SK-N-SH (cell line): ENCODE measurements around the gene TRAPPC8. TPM values are rescaled to one million over a fixed set of nuclear protein-coding genes. Genes with fewer than 3 reads are reported as not detected.
"Not testable (repeated sequence)": the region's sequence is repeated elsewhere in the genome, so short reads cannot be mapped to it uniquely, and the experiment has no call there.

Source experiments
- CTCF ChIA-PET: fragments of 300-600, 350-600 bp; formaldehyde crosslinking; extraction: SDS; loops from one replicate; lab custom pipeline; 2021; lab: Yijun Ruan, JAX
- POLR2A ChIA-PET: fragments of 350-600 bp; sonication (Branson Sonifier 250); formaldehyde crosslinking; extraction: SDS; loops from one replicate; lab custom pipeline; 2020; ENCODE audit warnings: antibody characterized with exemption, inconsistent platforms; lab: Yijun Ruan, JAX
- DNase-seq: peaks from one replicate; pipeline ENCODE4 v3.0.0; 2012
- H2AFZ ChIP-seq: fragments of 200-600 bp; sonication (generic); 2 replicates; pipeline ENCODE4 v1.8.1; 2016; ENCODE audit warnings: antibody characterized with exemption, mild to moderate bottlenecking, low read depth
- H3F3A ChIP-seq: fragments of 200-600 bp; sonication (generic); replicated peaks from 2 replicates; pipeline ENCODE3; 2016; ENCODE audit warnings: antibody characterized with exemption, mild to moderate bottlenecking; ENCODE audit not compliant: insufficient read depth
- H3K27ac ChIP-seq, 2 experiments: fragments of 200-500 bp in 1 of 2; fragments of 200-600 bp in 1 of 2; sonication (Bioruptor generic) in 1 of 2; sonication (generic), shearing (Covaris generic) in 1 of 2; 2 replicates each; pipeline versions ENCODE4 v1.5.1 to v1.6.1; 2014 to 2016; ENCODE audit warnings: low read depth in 2 of 2, inconsistent platforms in 1 of 2, low read length in 1 of 2, mild to moderate bottlenecking in 1 of 2, mixed read lengths in 1 of 2
- H3K27me3 ChIP-seq: fragments of 200-600 bp; sonication (generic), shearing (Covaris generic); 2 replicates; pipeline ENCODE4 v1.6.1; 2016; ENCODE audit warnings: mixed run types; ENCODE audit not compliant: insufficient read depth
- H3K36me3 ChIP-seq, 2 experiments: fragments of 200-500 bp in 1 of 2; fragments of 200-600 bp in 1 of 2; sonication (Bioruptor generic) in 1 of 2; sonication (generic) in 1 of 2; replicated peaks in 1 of 2; 2 replicates each; pipeline versions ENCODE3 to v1.5.1; 2014 to 2016; ENCODE audit warnings: low read length in 1 of 2, mild to moderate bottlenecking in 1 of 2; ENCODE audit not compliant: insufficient read depth in 2 of 2, control insufficient read depth in 1 of 2
- H3K4me1 ChIP-seq, 2 experiments: fragments of 200-500 bp in 1 of 2; fragments of 200-600 bp in 1 of 2; sonication (Bioruptor generic) in 1 of 2; sonication (generic), shearing (Covaris generic) in 1 of 2; 2 replicates each; pipeline versions ENCODE4 v1.5.1 to v1.6.1; 2014 to 2016; ENCODE audit warnings: low read depth in 1 of 2, low read length in 1 of 2, mixed run types in 1 of 2; ENCODE audit not compliant: insufficient read depth in 2 of 2, control insufficient read depth in 1 of 2
- H3K4me2 ChIP-seq: fragments of 200-600 bp; sonication (generic), shearing (Covaris generic); 2 replicates; pipeline ENCODE4 v1.6.1; 2017; ENCODE audit warnings: mixed run types
- H3K4me3 ChIP-seq, 2 experiments: fragments of 200-500 bp in 1 of 2; fragments of 200-600 bp in 1 of 2; sonication (Bioruptor generic) in 1 of 2; sonication (generic), shearing (Covaris generic) in 1 of 2; 2 replicates each; pipeline versions ENCODE4 v1.5.1 to v1.8.1; 2014 to 2016; ENCODE audit warnings: low read depth in 2 of 2, inconsistent platforms in 1 of 2, low read length in 1 of 2, mild to moderate bottlenecking in 1 of 2, mixed read lengths in 1 of 2, moderate library complexity in 1 of 2
- H3K79me2 ChIP-seq: fragments of 200-600 bp; sonication (generic); 2 replicates; pipeline ENCODE4 v1.8.1; 2017; ENCODE audit warnings: mild to moderate bottlenecking; ENCODE audit not compliant: insufficient read depth
- H3K9ac ChIP-seq: fragments of 200-600 bp; sonication (generic); 2 replicates; pipeline ENCODE4 v1.6.1; 2017; ENCODE audit warnings: mixed run types
- H3K9me2 ChIP-seq: fragments of 200-600 bp; sonication (generic); 2 replicates; pipeline ENCODE4 v1.6.1; 2017; ENCODE audit warnings: mixed run types
- H3K9me3 ChIP-seq: fragments of 200-600 bp; sonication (generic); 2 replicates; pipeline ENCODE4 v1.6.1; 2017; ENCODE audit warnings: mixed run types, mild to moderate bottlenecking, moderate library complexity
- H4K20me1 ChIP-seq: fragments of 200-600 bp; sonication (generic); 2 replicates; pipeline ENCODE4 v1.6.1; 2017; ENCODE audit warnings: mild to moderate bottlenecking, mixed run types; ENCODE audit not compliant: insufficient read depth
- CHD2 ChIP-seq: fragments of 150-350 bp; IDR thresholded peaks from 2 replicates; pipeline ENCODE4 v1.6.1; 2018; ENCODE audit warnings: low read length; ENCODE audit not compliant: partially characterized antibody
- ELF1 ChIP-seq: IDR thresholded peaks from 2 replicates; pipeline ENCODE4 v1.4.0; 2012
- EP300 ChIP-seq, 2 experiments: IDR thresholded peaks; 2 replicates each; pipeline versions ENCODE4 v1.4.0 to v1.6.1; 2012; ENCODE audit warnings: borderline replicate concordance in 1 of 2, low read depth in 1 of 2, low read length in 1 of 2
- FOSL2 ChIP-seq: IDR thresholded peaks from 2 replicates; pipeline ENCODE4 v1.4.0; 2012; ENCODE audit warnings: low read depth, mild to moderate bottlenecking, moderate library complexity, borderline replicate concordance
- FOXJ3 ChIP-seq: sonication (generic); formaldehyde crosslinking; IDR thresholded peaks from 2 replicates; pipeline ENCODE4 v1.5.1; 2020; ENCODE audit warnings: mild to moderate bottlenecking, missing genetic modification reagents
- FOXM1 ChIP-seq: IDR thresholded peaks from 2 replicates; pipeline ENCODE4 v1.4.0; 2012; ENCODE audit warnings: low read depth, mild to moderate bottlenecking
- GABPA ChIP-seq: IDR thresholded peaks from 2 replicates; pipeline ENCODE4 v1.4.0; 2012; ENCODE audit warnings: low read depth, mild to moderate bottlenecking
- MAX ChIP-seq: IDR thresholded peaks from 2 replicates; pipeline ENCODE4 v1.4.0; 2012; ENCODE audit warnings: low read depth
- MXI1 ChIP-seq: IDR thresholded peaks from 2 replicates; pipeline ENCODE4 v1.6.1; 2012; ENCODE audit warnings: mild to moderate bottlenecking, low read depth, low read length, improper control_type of control experiment
- PBX3 ChIP-seq: IDR thresholded peaks from 2 replicates; pipeline ENCODE4; 2012
- RAD21 ChIP-seq: IDR thresholded peaks from 2 replicates; pipeline ENCODE4 v1.6.1; 2012; ENCODE audit warnings: mild to moderate bottlenecking, low read length
- RCOR1 ChIP-seq: fragments of 150-350 bp; IDR thresholded peaks from 2 replicates; pipeline ENCODE4 v1.6.1; 2017; ENCODE audit warnings: antibody characterized with exemption, low read length
- RFX5 ChIP-seq: IDR thresholded peaks from 2 replicates; pipeline ENCODE4 v1.6.1; 2012; ENCODE audit warnings: mild to moderate bottlenecking, improper control_type of control experiment, low read length
- TAF1 ChIP-seq: IDR thresholded peaks from 2 replicates; pipeline ENCODE4 v1.6.1; 2012; ENCODE audit warnings: low read depth, mild to moderate bottlenecking, low read length, moderate library complexity, borderline replicate concordance
- USF2 ChIP-seq: fragments of 150-350 bp; IDR thresholded peaks from 2 replicates; pipeline ENCODE4 v1.6.1; 2017; ENCODE audit warnings: antibody characterized with exemption, low read length, low read depth, borderline replicate concordance
- WGBS: methylation state at CpG from one replicate; pipeline ENCODE4 v1.1.6; 2017; ENCODE audit warnings: low lambda C conversion rate; 5-methylcytosine and 5-hydroxymethylcytosine counted together
- polyA plus RNA-seq, 3 experiments: library from polyadenylated mRNA; depleted of rRNA; stranded (reverse); fragments of >200 nt; gene quantifications; 2 replicates each; pipeline ENCODE4 v1.2.3, GENCODE V29; 2012
- TF ChIP-seq, protein P1 (sequence below): IDR thresholded peaks from 2 replicates; pipeline ENCODE4 v1.6.1; 2012; ENCODE audit warnings: mild to moderate bottlenecking, low read depth, low read length, moderate library complexity

TRAPPC8 gene
- polyA plus RNA-seq, 1 of the 3 experiments (the other 2 are of a cell fraction), result 14.9 TPM

DNA sequence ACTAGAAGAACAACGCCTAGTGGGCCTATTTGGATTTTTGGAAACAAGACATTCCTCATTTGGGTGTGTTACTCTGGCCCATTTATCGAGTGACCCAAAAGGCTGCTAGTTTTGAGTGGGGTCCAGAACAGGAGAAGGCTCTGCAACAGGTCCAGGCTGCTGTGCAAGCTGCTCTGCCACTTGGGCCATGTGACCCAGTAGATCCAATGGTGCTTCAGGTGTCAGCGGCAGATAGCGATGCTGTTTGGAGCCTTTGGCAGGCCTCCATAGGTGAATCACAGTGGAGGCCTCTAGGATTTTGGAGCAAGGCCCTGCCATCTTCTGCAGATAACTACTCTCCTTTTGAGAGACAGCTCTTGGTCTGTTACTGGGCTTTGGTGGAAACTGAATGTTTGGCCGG is 143.7 kb downstream of the TRAPPC8 start:
- not testable (repeated sequence) for H4K20me1 ChIP-seq, H3K9me2 ChIP-seq, H2AFZ ChIP-seq, H3K4me1 ChIP-seq, H3K4me2 ChIP-seq, H3K4me3 ChIP-seq, H3K36me3 ChIP-seq, H3F3A ChIP-seq, H3K27me3 ChIP-seq, H3K27ac ChIP-seq, DNase-seq, H3K79me2 ChIP-seq, H3K9me3 ChIP-seq, H3K9ac ChIP-seq
- WGBS, result 54% methylated on average over 5 of the region's 5 CpGs
- ChIA-PET POLR2A (interaction anchor here (0.6 kb wide), 1 partner anchor 45 kb away, joined by 6 read pairs; no protein-coding TSS in a partner anchor), CTCF (interaction anchor here (1.4 kb wide), 1 partner anchor 12 kb away, joined by 4 read pairs; no protein-coding TSS in a partner anchor)

DNA sequence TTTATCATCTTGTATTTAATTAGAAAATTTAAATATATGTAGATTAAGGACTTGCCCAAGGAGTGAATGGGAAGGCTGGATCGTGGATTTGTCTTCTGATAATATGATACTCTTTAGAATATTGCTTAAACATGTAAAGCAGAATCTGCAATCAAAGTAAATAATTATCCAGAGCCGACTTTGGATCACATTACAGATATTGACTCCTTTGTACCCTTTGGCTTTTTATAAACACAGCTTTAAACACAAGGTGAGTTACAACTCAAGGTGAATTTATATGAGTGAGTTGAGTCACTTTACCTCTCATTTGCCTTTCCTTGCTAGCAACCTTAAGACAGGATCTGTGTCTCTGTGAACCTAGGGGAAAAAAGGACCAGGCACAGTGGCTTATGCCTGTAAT is 144.5 kb downstream of the TRAPPC8 start:
- Histone ChIP-seq H3K9ac (no peak overlapping the region), H3K27ac (no peak overlapping the region), H3K36me3 (no peaks in the 10 kb centered on the region), H4K20me1 (no peaks in the 10 kb centered on the region), H3K9me2 (no peaks in the 10 kb centered on the region), H3F3A (no peaks in the 10 kb centered on the region), H2AFZ (no peak overlapping the region), H3K79me2 (no peaks in the 10 kb centered on the region), H3K9me3 (no peaks in the 10 kb centered on the region), H3K27me3 (no peaks in the 10 kb centered on the region; the same call in 1 of the 2 replicates), H3K4me1 (no peaks in the 10 kb centered on the region; a peak in 1 of 4 replicates), H3K4me2 (no peak overlapping the region), H3K4me3 (no peak overlapping the region)
- DNase-seq, result no peak
- 14% methylated on average over 2 of the region's 2 CpGs for WGBS
- CTCF ChIA-PET, result interaction anchor here (1.4 kb wide), 1 partner anchor 11 kb away, joined by 4 read pairs; no protein-coding TSS in a partner anchor
- POLR2A ChIA-PET, result no interaction called here
- TF ChIP-seq CHD2, result no peak
- TF ChIP-seq MXI1, result no peak
- TF ChIP-seq USF2, result no peak
- no peak for TF ChIP-seq RCOR1
- no peak for TF ChIP-seq RFX5

GRCh38 chr18:31795747-31796146 is 147.2 kb downstream of the TRAPPC8 start:
- ChIA-PET POLR2A (no interaction called here), CTCF (interaction anchor here (1.3 kb wide), 1 partner anchor 74 kb away, joined by 4 read pairs; no protein-coding TSS in a partner anchor)
- H3K4me3 ChIP-seq, result no peak overlapping the region
- no peak overlapping the region for H3K27ac ChIP-seq
- H3K9me2 ChIP-seq, result no peaks in the 10 kb centered on the region
- DNase-seq, result no peak
- no peaks in the 10 kb centered on the region for H4K20me1 ChIP-seq
- H3K4me1 ChIP-seq, result no peaks in the 10 kb centered on the region
- no peak overlapping the region for H3K4me2 ChIP-seq
- H3K36me3 ChIP-seq, result no peaks in the 10 kb centered on the region
- no peak overlapping the region for H2AFZ ChIP-seq
- H3K9ac ChIP-seq, result no peak overlapping the region
- no peaks in the 10 kb centered on the region for H3K79me2 ChIP-seq
- H3F3A ChIP-seq, result no peaks in the 10 kb centered on the region
- no peaks in the 10 kb centered on the region for H3K9me3 ChIP-seq
- 9% methylated on average over 2 of the region's 2 CpGs for WGBS
- H3K27me3 ChIP-seq, result no peaks in the 10 kb centered on the region
- TF ChIP-seq GABPA, result no peak
- TF ChIP-seq ELF1, result no peak
- TF ChIP-seq FOXM1, result no peak
- TF ChIP-seq MAX, result no peak
- no peak for TF ChIP-seq CHD2
- no peak for TF ChIP-seq FOSL2
- TF ChIP-seq RFX5, result no peak
- no peak for TF ChIP-seq TAF1
- TF ChIP-seq FOXJ3 (CRISPR knock-in tag), result no peak
- TF ChIP-seq MXI1, result no peak
- no peak for TF ChIP-seq PBX3
- TF ChIP-seq EP300 (IDR thresholded peaks at IDR 0.05; ENCODE audit: borderline replicate concordance in 1 of 2, low read depth in 1 of 2, low read length in 1 of 2), result no peak
- TF ChIP-seq, protein P1, sequence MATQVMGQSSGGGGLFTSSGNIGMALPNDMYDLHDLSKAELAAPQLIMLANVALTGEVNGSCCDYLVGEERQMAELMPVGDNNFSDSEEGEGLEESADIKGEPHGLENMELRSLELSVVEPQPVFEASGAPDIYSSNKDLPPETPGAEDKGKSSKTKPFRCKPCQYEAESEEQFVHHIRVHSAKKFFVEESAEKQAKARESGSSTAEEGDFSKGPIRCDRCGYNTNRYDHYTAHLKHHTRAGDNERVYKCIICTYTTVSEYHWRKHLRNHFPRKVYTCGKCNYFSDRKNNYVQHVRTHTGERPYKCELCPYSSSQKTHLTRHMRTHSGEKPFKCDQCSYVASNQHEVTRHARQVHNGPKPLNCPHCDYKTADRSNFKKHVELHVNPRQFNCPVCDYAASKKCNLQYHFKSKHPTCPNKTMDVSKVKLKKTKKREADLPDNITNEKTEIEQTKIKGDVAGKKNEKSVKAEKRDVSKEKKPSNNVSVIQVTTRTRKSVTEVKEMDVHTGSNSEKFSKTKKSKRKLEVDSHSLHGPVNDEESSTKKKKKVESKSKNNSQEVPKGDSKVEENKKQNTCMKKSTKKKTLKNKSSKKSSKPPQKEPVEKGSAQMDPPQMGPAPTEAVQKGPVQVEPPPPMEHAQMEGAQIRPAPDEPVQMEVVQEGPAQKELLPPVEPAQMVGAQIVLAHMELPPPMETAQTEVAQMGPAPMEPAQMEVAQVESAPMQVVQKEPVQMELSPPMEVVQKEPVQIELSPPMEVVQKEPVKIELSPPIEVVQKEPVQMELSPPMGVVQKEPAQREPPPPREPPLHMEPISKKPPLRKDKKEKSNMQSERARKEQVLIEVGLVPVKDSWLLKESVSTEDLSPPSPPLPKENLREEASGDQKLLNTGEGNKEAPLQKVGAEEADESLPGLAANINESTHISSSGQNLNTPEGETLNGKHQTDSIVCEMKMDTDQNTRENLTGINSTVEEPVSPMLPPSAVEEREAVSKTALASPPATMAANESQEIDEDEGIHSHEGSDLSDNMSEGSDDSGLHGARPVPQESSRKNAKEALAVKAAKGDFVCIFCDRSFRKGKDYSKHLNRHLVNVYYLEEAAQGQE, result no peak
- TF ChIP-seq RAD21, result no peak
